ENCODE data around the gene KIAA1217.
"Not testable (repeated sequence)": the region's sequence is repeated elsewhere in the genome, so short reads cannot be mapped to it uniquely, and the experiment has no call there.

DNA sequence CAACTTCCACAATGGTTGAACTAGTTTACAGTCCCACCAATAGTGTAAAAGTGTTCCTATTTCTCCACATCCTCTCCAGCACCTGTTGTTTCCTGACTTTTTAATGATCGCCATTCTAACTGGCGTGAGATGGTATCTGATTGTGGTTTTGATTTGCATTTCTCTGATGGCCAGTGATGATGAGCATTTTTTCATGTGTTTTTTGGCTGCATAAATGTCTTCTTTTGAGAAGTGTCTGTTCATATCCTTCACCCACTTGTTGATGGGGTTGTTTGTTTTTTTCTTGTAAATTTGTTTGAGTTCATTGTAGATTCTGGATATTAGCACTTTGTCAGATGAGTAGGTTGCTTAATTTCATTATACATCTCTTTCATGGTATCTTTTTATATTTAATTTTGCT is 237.0 kb downstream of the KIAA1217 start:
- TF ChIP-seq, protein P1, sequence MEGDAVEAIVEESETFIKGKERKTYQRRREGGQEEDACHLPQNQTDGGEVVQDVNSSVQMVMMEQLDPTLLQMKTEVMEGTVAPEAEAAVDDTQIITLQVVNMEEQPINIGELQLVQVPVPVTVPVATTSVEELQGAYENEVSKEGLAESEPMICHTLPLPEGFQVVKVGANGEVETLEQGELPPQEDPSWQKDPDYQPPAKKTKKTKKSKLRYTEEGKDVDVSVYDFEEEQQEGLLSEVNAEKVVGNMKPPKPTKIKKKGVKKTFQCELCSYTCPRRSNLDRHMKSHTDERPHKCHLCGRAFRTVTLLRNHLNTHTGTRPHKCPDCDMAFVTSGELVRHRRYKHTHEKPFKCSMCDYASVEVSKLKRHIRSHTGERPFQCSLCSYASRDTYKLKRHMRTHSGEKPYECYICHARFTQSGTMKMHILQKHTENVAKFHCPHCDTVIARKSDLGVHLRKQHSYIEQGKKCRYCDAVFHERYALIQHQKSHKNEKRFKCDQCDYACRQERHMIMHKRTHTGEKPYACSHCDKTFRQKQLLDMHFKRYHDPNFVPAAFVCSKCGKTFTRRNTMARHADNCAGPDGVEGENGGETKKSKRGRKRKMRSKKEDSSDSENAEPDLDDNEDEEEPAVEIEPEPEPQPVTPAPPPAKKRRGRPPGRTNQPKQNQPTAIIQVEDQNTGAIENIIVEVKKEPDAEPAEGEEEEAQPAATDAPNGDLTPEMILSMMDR (tag by site-specific recombination; IDR thresholded peaks at IDR 0.05), result not testable (repeated sequence)
- TF ChIP-seq IKZF3 (tag by site-specific recombination; IDR thresholded peaks at IDR 0.05); ZIC2 (tag by site-specific recombination; IDR thresholded peaks at IDR 0.05); ZNF140 (tag by site-specific recombination; IDR thresholded peaks at IDR 0.05); BCL11A (tag by site-specific recombination; IDR thresholded peaks at IDR 0.05; ENCODE audit: low read depth); KLF16 (tag by site-specific recombination; IDR thresholded peaks at IDR 0.05); SP2 (tag by site-specific recombination; IDR thresholded peaks at IDR 0.05); ZNF747 (tag by site-specific recombination; IDR thresholded peaks at IDR 0.05): not testable (repeated sequence)
- TF ChIP-seq, protein P2, sequence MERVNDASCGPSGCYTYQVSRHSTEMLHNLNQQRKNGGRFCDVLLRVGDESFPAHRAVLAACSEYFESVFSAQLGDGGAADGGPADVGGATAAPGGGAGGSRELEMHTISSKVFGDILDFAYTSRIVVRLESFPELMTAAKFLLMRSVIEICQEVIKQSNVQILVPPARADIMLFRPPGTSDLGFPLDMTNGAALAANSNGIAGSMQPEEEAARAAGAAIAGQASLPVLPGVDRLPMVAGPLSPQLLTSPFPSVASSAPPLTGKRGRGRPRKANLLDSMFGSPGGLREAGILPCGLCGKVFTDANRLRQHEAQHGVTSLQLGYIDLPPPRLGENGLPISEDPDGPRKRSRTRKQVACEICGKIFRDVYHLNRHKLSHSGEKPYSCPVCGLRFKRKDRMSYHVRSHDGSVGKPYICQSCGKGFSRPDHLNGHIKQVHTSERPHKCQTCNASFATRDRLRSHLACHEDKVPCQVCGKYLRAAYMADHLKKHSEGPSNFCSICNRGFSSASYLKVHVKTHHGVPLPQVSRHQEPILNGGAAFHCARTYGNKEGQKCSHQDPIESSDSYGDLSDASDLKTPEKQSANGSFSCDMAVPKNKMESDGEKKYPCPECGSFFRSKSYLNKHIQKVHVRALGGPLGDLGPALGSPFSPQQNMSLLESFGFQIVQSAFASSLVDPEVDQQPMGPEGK (tag by site-specific recombination; IDR thresholded peaks at IDR 0.05), result not testable (repeated sequence)
- peak; percentile 90 for TF ChIP-seq SCRT2 (tag by site-specific recombination; IDR thresholded peaks at IDR 0.05)
- TF ChIP-seq, protein P3, sequence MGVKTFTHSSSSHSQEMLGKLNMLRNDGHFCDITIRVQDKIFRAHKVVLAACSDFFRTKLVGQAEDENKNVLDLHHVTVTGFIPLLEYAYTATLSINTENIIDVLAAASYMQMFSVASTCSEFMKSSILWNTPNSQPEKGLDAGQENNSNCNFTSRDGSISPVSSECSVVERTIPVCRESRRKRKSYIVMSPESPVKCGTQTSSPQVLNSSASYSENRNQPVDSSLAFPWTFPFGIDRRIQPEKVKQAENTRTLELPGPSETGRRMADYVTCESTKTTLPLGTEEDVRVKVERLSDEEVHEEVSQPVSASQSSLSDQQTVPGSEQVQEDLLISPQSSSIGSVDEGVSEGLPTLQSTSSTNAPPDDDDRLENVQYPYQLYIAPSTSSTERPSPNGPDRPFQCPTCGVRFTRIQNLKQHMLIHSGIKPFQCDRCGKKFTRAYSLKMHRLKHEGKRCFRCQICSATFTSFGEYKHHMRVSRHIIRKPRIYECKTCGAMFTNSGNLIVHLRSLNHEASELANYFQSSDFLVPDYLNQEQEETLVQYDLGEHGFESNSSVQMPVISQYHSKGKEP (tag by site-specific recombination; IDR thresholded peaks at IDR 0.05), result not testable (repeated sequence)
